H9 (cell line): ENCODE results near the gene PRKCA. TPM values are rescaled to one million over a fixed set of nuclear protein-coding genes. Genes with fewer than 3 reads are reported as not detected.
A peak's percentile ranks its signal among the peaks of the same experiment; 100 is the strongest.

Source experiments
- DNase-seq: peaks from one replicate; pipeline ENCODE4 v3.0.0-alpha.2; 2017
- H2AFZ ChIP-seq: one replicate; pipeline ENCODE4 v1.6.1; 2013; ENCODE audit warnings: mild to moderate bottlenecking, low read length, control low read depth, moderate library complexity
- H2AK5ac ChIP-seq: 2 replicates; pipeline ENCODE4 v1.6.1; 2013; ENCODE audit warnings: low read length, control low read depth, mixed read lengths; ENCODE audit not compliant: insufficient read length
- H2BK120ac ChIP-seq: one replicate; pipeline ENCODE4 v1.6.1; 2013; ENCODE audit warnings: low read depth, mild to moderate bottlenecking, low read length, control low read depth, inconsistent platforms; ENCODE audit not compliant: poor library complexity, severe bottlenecking
- H2BK12ac ChIP-seq: 2 replicates; pipeline ENCODE4 v1.6.1; 2013; ENCODE audit warnings: low read length, control low read depth, mixed read lengths, low read depth; ENCODE audit not compliant: insufficient read length
- H2BK15ac ChIP-seq: 2 replicates; pipeline ENCODE4 v1.6.1; 2013; ENCODE audit warnings: low read depth, low read length, control low read depth
- H2BK20ac ChIP-seq: one replicate; pipeline ENCODE4 v1.6.1; 2013; ENCODE audit warnings: low read depth, mild to moderate bottlenecking, low read length, control low read depth, inconsistent platforms; ENCODE audit not compliant: poor library complexity, severe bottlenecking
- H2BK5ac ChIP-seq: 2 replicates; pipeline ENCODE4 v1.6.1; 2013; ENCODE audit warnings: low read length, control low read depth, mixed read lengths; ENCODE audit not compliant: insufficient read length
- H3K14ac ChIP-seq: 2 replicates; pipeline ENCODE4 v1.6.1; 2013; ENCODE audit warnings: low read length, control low read depth; ENCODE audit not compliant: insufficient read depth
- H3K18ac ChIP-seq: 2 replicates; pipeline ENCODE4 v1.6.1; 2013; ENCODE audit warnings: low read depth, mild to moderate bottlenecking, mixed read lengths, low read length, control low read depth; ENCODE audit not compliant: insufficient read length
- H3K23ac ChIP-seq: 2 replicates; pipeline ENCODE4 v1.6.1; 2013; ENCODE audit warnings: low read length, control low read depth, mixed read lengths, low read depth; ENCODE audit not compliant: insufficient read length
- H3K23me2 ChIP-seq: 2 replicates; pipeline ENCODE4 v1.6.1; 2013; ENCODE audit warnings: low read depth, mild to moderate bottlenecking, mixed read lengths, low read length, control low read depth; ENCODE audit not compliant: insufficient read length, poor library complexity, severe bottlenecking
- H3K27ac ChIP-seq: 2 replicates; pipeline ENCODE4 v1.5.1; 2013; ENCODE audit warnings: low read length, control low read depth, mixed read lengths, low read depth; ENCODE audit not compliant: insufficient read length
- H3K27me3 ChIP-seq: 2 replicates; pipeline ENCODE4 v1.6.1; 2013; ENCODE audit warnings: low read length, control low read depth, inconsistent platforms; ENCODE audit not compliant: insufficient read depth
- H3K4ac ChIP-seq: 2 replicates; pipeline ENCODE4 v1.6.1; 2013; ENCODE audit warnings: low read depth, mild to moderate bottlenecking, control low read depth, inconsistent platforms, low read length, moderate library complexity
- H3K4me1 ChIP-seq: 2 replicates; pipeline ENCODE4 v1.6.1; 2013; ENCODE audit warnings: low read length, control low read depth, inconsistent platforms; ENCODE audit not compliant: insufficient read depth
- H3K4me2 ChIP-seq: 2 replicates; pipeline ENCODE4 v1.6.1; 2013; ENCODE audit warnings: low read length, control low read depth, mixed read lengths; ENCODE audit not compliant: insufficient read length, insufficient read depth
- H3K56ac ChIP-seq: 2 replicates; pipeline ENCODE4 v1.6.1; 2013; ENCODE audit warnings: low read depth, mild to moderate bottlenecking, mixed read lengths, low read length, control low read depth; ENCODE audit not compliant: insufficient read length
- H3K79me1 ChIP-seq: 2 replicates; pipeline ENCODE4 v1.6.1; 2013; ENCODE audit warnings: low read depth, mild to moderate bottlenecking, moderate library complexity, low read length, control low read depth, inconsistent platforms; ENCODE audit not compliant: insufficient read depth, poor library complexity, severe bottlenecking
- H3K79me2 ChIP-seq: 2 replicates; pipeline ENCODE4 v1.6.1; 2013; ENCODE audit warnings: low read length, control low read depth, inconsistent platforms; ENCODE audit not compliant: insufficient read depth
- H3K9ac ChIP-seq: 2 replicates; pipeline ENCODE4 v1.6.1; 2013; ENCODE audit warnings: low read length, control low read depth, mixed read lengths; ENCODE audit not compliant: insufficient read length; ENCODE audit errors: extremely low read depth
- H3K9me3 ChIP-seq: one replicate; pipeline ENCODE4 v1.6.1; 2013; ENCODE audit warnings: low read depth, low read length, inconsistent platforms; ENCODE audit not compliant: control insufficient read depth
- H3T11ph ChIP-seq: one replicate; pipeline ENCODE4 v1.6.1; 2013; ENCODE audit warnings: mild to moderate bottlenecking, low read length, control low read depth, inconsistent platforms
- H4K20me1 ChIP-seq: one replicate; pipeline ENCODE4 v1.6.1; 2013; ENCODE audit not compliant: control insufficient read depth, insufficient read length, insufficient read depth
- H4K5ac ChIP-seq: 2 replicates; pipeline ENCODE4 v1.6.1; 2013; ENCODE audit warnings: low read depth, mild to moderate bottlenecking, mixed read lengths, low read length, control low read depth; ENCODE audit not compliant: insufficient read length
- H4K8ac ChIP-seq: replicated peaks from 2 replicates; pipeline ENCODE4 v1.6.1; 2013; ENCODE audit warnings: low read length, control low read depth, mixed read lengths, low read depth; ENCODE audit not compliant: insufficient read length
- H4K91ac ChIP-seq: 2 replicates; pipeline ENCODE4 v1.6.1; 2013; ENCODE audit warnings: low read depth, mild to moderate bottlenecking, moderate library complexity, mixed read lengths, low read length, control low read depth; ENCODE audit not compliant: insufficient read length
- H3K27ac Mint-ChIP-seq, 3 experiments: 2 replicates in 2 of 3; 3 replicates in 1 of 3; pipeline ENCODE4 v1.8.0; 2020 to 2021; ENCODE audit warnings: mixed read lengths in 3 of 3, mild to moderate bottlenecking in 1 of 3, moderate library complexity in 1 of 3
- H3K27me3 Mint-ChIP-seq: 2 replicates; pipeline ENCODE4 v1.8.0; 2021; ENCODE audit warnings: low read depth, mild to moderate bottlenecking, moderate library complexity, mixed read lengths
- H3K36me3 Mint-ChIP-seq, 3 experiments: 2 replicates in 2 of 3; 3 replicates in 1 of 3; pipeline ENCODE4 v1.8.0; 2020 to 2021; ENCODE audit warnings: low read depth in 3 of 3, mixed read lengths in 3 of 3; ENCODE audit not compliant: insufficient read depth in 1 of 3
- H3K4me1 Mint-ChIP-seq, 2 experiments: 2 replicates each; pipeline ENCODE4 v1.8.0; 2020; ENCODE audit warnings: mixed read lengths in 2 of 2
- H3K4me3 Mint-ChIP-seq, 2 experiments: 2 replicates in 1 of 2; 3 replicates in 1 of 2; pipeline ENCODE4 v1.8.0; 2020 to 2021; ENCODE audit warnings: mild to moderate bottlenecking in 2 of 2, mixed read lengths in 2 of 2, moderate library complexity in 1 of 2
- H3K9me3 Mint-ChIP-seq, 2 experiments: 2 replicates in 1 of 2; 3 replicates in 1 of 2; pipeline ENCODE4 v1.8.0; 2020; ENCODE audit warnings: mild to moderate bottlenecking in 2 of 2, mixed read lengths in 2 of 2, moderate library complexity in 1 of 2
- CTCF ChIP-seq: fragments of 200-600 bp; sonication (generic); conservative IDR thresholded peaks from 3 replicates; pipeline ENCODE4 v1.8.0; 2021; ENCODE audit warnings: antibody characterized with exemption, mild to moderate bottlenecking
- WGBS: extraction: QIAGEN DNeasy Blood & Tissue Kit; methylation state at CpG from one replicate; pipeline ENCODE4 v1.1.7; 2013; ENCODE audit warnings: missing lambda C conversion rate, low lambda C conversion rate, mixed read lengths; ENCODE audit not compliant: insufficient read length; ENCODE audit errors: extremely low coverage; 5-methylcytosine and 5-hydroxymethylcytosine counted together
- total RNA-seq: library from RNA; stranded (reverse); gene quantifications from 2 replicates; pipeline ENCODE4 v1.2.1, GENCODE V29; 2021

PRKCA gene
- total RNA-seq, 1 experiment from 2014 or later: 10.5 TPM

- H3K23ac ChIP-seq: no peak overlapping the region
- Mint-ChIP-seq H3K4me3 (no peak overlapping the region), H3K27me3 (peaks cover 6% of the 10 kb centered on the region), H3K27ac (no peak overlapping the region), H3K4me1 (peaks cover 36 to 41% of the 10 kb centered on the region in 2 experiments), H3K36me3 (no peaks in the 10 kb centered on the region), H3K9me3 (no peaks in the 10 kb centered on the region)
- no peak overlapping the region for H2BK5ac ChIP-seq
- peaks cover 7% of the 10 kb centered on the region for H3K4me1 ChIP-seq
- no peak overlapping the region for H3T11ph ChIP-seq
- no peak overlapping the region for H3K4me2 ChIP-seq
- no peak overlapping the region for H3K27ac ChIP-seq
- H2BK20ac ChIP-seq: no peak overlapping the region
- no CpG with 5 or more reads among the region's 6 CpGs for WGBS
- H3K79me1 ChIP-seq: no peaks in the 10 kb centered on the region
- H4K91ac ChIP-seq: no peak overlapping the region
- H3K56ac ChIP-seq: no peak overlapping the region
- H3K9ac ChIP-seq: no peak overlapping the region
- no peak overlapping the region for H2BK15ac ChIP-seq
- H3K27me3 ChIP-seq: no peaks in the 10 kb centered on the region; the same call in 1 of the 2 replicates
- no peak overlapping the region for H2BK12ac ChIP-seq
- H4K8ac ChIP-seq: no peak overlapping the region
- no peak overlapping the region for H2AK5ac ChIP-seq
- H2BK120ac ChIP-seq: no peak overlapping the region
- no peaks in the 10 kb centered on the region for H3K9me3 ChIP-seq
- no peaks in the 10 kb centered on the region for H3K23me2 ChIP-seq
- H4K20me1 ChIP-seq: no peaks in the 10 kb centered on the region
- H3K14ac ChIP-seq: no peak overlapping the region
- DNase-seq: peak; percentile 4
- no peak overlapping the region for H3K4ac ChIP-seq
- H4K5ac ChIP-seq: no peak overlapping the region
- no peak overlapping the region for H3K18ac ChIP-seq
- no peak overlapping the region for H2AFZ ChIP-seq
- H3K79me2 ChIP-seq: no peaks in the 10 kb centered on the region
- no peak for TF ChIP-seq CTCF
Observed at GRCh38 chr17:66467766-66468165, 165.4 kb downstream of the PRKCA start.
